GM21528 (cell line): ENCODE data around the gene TSPAN3.

ENCODE experiments used
- ATAC-seq: cut with Tn5 transposase; IDR thresholded peaks from one replicate; pipeline ENCODE4 v1.9.1; 2021; ENCODE audit warnings: mild to moderate bottlenecking, moderate library complexity; ENCODE audit not compliant: unreplicated experiment, low FRiP score

TSPAN3 gene

GRCh38 chr15:77012868-77013267 is 58.0 kb downstream of the TSPAN3 start:
- ATAC-seq = no peak

DNA sequence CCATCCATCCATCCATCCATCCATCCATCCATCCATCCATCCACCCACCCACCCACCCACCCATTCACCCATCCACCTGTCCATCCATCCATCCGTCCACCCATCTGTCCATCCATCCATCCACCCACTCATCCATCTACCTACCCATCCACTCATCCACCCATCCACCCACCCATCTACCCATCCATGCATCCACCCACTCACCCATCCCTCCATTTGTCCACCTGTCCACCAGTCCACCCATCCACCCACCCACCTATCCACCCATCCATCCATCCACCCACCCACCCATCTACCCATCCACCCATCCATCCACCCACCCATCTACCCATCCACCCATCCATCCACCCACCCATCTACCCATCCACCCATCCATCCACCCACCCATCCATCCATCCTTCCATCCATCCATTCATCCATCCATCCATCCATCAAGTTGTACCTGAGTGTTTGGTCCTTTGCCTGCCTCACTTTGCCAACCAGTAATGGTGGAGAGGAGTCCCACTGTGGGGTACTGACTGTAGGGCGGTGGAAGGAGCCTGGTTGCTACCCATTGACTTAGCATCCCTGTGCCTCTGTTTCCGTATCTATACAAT is 58.7 kb downstream of the TSPAN3 start:
- ATAC-seq = no peak

DNA sequence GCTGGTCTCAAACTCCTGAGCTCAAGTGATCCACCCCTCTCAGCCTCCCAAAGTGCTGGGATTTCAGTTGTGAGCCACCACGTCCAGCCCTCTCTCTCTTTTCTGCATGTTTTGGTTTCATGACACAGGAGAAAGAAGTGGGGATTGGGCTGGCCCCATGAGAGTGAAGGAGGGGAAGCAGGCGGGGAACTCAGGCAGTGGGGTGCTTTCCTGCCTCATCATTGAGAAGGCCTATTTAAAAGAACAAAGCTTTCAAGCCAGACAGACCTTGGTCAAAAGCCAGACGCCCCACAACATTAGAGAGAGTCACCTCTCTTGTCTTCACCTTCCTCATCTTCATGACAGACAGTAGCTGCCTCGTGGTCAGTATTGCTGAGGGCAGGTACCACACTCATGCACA is 60.1 kb downstream of the TSPAN3 start:
- no peak for ATAC-seq

DNA sequence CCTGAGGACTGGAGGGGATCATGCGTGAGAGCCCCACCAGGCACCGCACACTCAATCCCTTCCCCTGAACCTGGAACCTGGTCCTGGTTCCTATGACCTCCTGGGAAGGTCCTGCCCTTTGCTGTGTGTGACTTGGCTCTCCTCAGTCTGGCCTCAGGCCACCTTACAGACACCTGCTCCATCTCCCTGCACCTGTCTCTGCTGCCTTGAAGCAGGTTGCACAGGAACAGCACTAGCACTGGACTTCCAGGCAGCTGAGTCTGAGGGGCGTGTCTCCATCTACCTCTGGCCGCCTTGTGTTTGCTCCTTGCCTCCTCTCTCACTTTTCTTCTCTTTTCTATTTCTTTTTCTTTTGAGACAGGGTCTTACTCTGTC is 60.6 kb downstream of the TSPAN3 start:
- no peak for ATAC-seq

DNA sequence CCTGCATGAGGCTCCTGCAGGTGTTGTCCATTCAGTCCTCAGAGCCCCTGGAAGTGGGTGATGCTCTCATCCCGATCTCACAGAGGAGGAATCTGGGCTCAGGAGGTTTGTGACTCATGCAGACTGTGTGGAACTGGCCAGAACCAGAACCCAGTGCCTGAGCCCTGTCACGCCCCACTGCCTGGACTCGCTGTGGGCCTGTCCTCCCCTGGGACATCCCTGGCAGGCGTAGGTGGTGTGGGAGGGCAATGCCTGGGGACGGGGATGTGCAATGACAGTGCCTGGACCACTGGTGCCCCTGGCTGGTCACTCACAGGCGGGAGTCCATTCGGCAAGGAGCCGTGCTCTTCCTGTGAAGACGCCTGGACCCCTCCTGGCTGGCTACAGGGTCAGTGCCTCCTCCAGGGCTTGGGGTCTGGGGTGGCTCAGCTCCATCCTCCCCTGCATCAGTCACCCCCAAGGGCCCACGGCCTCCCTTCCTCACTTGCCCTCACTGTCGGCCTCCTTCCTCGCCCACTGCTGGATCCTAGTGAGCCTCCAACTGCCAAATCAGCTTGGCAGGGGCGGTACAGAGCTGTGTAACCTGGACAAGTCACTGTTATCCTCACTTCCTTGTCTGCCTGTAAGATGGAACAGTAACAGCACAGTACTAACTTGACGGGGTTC is 61.1 kb downstream of the TSPAN3 start:
- ATAC-seq = no peak

DNA sequence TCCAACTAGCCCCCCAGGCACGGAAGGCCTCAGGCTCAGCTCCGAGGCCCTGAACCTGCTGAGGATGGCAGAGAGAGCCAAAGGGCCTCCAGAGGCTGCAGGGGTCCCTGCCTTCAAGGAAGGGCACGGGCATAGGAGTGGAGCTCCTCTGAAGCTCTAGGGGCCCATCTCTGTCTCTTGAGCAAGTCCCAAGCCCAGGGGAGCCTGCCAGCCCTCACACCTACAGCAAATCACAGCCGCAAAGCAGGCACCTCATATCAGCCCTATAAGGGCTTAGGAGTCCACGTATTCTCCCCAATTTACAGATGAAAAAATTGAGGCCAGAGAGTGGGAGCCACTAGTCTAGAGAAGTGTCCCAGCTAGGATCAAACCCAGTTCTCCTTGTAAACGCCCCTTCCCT is 61.7 kb downstream of the TSPAN3 start:
- no peak for ATAC-seq

- no peak for ATAC-seq
Measured at GRCh38 chr15:77004189-77004588, 66.7 kb downstream of the TSPAN3 start.

DNA sequence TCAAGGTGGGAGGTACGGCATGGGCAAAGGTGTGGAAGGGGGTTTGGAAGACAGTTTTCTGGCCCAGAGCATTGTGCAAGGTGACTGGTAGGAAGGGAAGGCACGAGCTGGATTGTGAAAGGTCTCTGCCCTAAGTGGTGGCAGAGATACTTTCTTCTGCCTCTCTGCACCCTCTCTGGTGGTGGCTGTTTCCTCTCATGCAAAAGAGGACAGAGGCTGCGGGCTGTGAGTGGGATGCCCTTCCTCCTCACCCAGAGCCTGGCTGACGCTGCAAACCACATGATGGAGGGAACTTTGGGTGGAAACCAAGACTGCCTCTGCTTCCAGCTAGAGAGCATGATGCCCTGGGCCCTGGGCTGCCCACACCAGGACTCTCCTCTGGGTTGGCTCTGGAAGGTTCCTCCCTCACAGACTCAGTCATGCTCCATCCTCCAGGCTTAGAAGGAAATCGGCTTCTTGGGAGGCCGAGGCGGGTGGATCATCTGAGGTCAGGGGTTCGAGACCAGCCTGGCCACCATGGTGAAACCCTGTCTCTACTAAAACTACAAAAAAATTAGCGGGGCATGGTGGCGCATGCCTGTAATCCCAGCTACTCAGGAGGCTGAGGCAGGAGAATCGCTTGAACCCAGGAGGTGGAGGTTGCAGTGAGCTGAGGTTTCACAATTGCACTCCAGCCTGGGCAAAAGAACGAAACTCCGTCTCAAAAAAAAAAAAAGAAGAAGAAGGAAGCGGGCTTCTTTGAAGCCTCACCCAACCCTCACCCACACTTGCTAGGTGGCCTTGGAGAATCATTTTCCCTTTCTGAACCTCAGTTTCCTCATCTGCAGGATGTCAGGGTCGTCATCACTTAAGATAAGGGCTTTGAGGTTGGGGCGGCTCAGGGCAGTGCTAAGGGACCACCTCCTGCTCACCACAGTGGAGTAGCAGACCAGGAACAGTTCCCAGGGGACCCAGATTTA is 67.7 kb downstream of the TSPAN3 start:
- peak; percentile 76 for ATAC-seq

GRCh38 chr15:77002436-77002835 is 68.5 kb downstream of the TSPAN3 start:
- ATAC-seq = no peak

GRCh38 chr15:77001966-77002365 is 68.9 kb downstream of the TSPAN3 start:
- ATAC-seq = no peak

- no peak for ATAC-seq
Measured at GRCh38 chr15:77001351-77001750, 69.6 kb downstream of the TSPAN3 start.

GRCh38 chr15:76999996-77000395 is 70.9 kb downstream of the TSPAN3 start:
- no peak for ATAC-seq

- no peak for ATAC-seq
Measured at GRCh38 chr15:76998663-76999285, 72.1 kb downstream of the TSPAN3 start.

DNA sequence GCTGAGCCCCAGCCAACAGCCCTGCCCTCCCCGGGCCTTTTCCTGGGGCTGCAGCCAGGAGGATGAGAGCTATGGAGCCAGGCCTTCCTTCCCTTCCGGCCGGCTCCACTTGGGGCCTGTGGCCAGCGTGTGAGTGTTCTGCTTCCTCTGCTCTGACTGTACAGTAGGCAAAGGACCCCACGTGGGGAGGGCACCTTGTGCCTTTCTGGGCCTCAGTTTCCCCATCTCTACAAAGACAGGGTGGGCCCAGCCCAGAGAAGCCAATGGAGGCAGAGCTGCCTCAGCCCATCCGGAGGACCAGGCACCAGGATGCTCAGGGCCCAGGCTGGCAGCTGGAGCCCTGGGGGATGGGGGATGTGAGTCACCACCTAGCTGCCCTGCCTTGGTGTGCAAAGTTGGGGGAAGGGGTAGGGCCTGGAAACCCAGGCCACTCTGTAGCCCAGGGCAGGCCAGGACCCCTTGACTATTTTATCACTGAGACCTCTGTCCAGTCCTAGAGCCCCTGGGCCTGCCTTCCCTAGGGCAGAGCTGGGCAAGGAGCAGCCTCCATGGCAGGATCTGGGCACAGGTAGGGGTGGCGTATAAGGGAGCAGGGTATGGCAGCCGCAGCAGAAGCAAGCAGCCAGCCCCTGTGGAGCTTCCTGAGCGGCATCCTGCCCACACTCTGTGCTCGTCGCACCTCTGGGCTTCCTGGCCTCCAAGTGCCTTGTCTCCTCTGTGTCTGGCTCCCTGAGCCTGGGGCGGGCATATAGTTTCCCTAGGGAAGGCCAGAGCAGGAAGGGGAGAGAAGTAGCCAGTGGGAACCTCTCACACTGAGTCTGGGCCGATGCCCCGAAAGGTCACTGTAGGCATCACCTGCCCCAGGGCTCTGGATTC is 74.1 kb downstream of the TSPAN3 start:
- ATAC-seq = no peak

GRCh38 chr15:76996076-76996525 is 74.8 kb downstream of the TSPAN3 start:
- no peak for ATAC-seq

- ATAC-seq = peak; percentile 57
Measured at GRCh38 chr15:76994971-76995945, 75.7 kb downstream of the TSPAN3 start, which contains the start of gene PSTPIP1. PSTPIP1 (plus strand) TSS chr15:76995126; CDS start chr15:76995574, 448 bp downstream.

- ATAC-seq = no peak
Measured at GRCh38 chr15:76994496-76994895, 76.4 kb downstream of the TSPAN3 start.

GRCh38 chr15:76994001-76994400 is 76.9 kb downstream of the TSPAN3 start:
- no peak for ATAC-seq
